DOHH2 (cell line): ENCODE results near the gene HCRTR1.

Source experiments
- CTCF ChIP-seq: fragments of 200-600 bp; sonication (generic); IDR thresholded peaks from one replicate; pipeline ENCODE4 v1.5.1; 2014; ENCODE audit warnings: antibody characterized with exemption, mild to moderate bottlenecking, low read depth, low read length; ENCODE audit not compliant: poor library complexity, severe bottlenecking
- EZH2phosphoT487 ChIP-seq: fragments of 200-600 bp; sonication (generic); IDR thresholded peaks from 2 replicates; pipeline ENCODE4 v1.6.1; 2017; ENCODE audit warnings: borderline replicate concordance, mild to moderate bottlenecking, antibody characterized with exemption, low read length, moderate library complexity, mixed read lengths

GRCh38 chr1:31600641-31601040 lies 16.8 kb upstream of the HCRTR1 start:
- TF ChIP-seq CTCF (no peak), EZH2phosphoT487 (no peak)
